Measurements from ENCODE around the gene KMT2C. TPM values are rescaled to one million over a fixed set of nuclear protein-coding genes. Genes with fewer than 3 reads are reported as not detected.

The KMT2C gene
- total and polyA plus RNA-seq, 10 of the 15 experiments (the other 5 are each of a cell fraction or from before 2014, with no cell fraction given), result 3.3 to 45.2 (median 19.2) TPM

GRCh38 chr7:152177681-152178404 lies 258.0 kb downstream of the KMT2C start:
- H3K79me2 ChIP-seq (ENCODE audit: control insufficient read depth, insufficient read depth, low read length), result no peaks in the 10 kb centered on the region
- in situ Hi-C loops (cut with MboI), result no loop called here
- H3K27ac ChIP-seq (ENCODE audit: control insufficient read depth, insufficient read depth), result peak overlapping the region; percentile 13; the same call in 1 of the 2 replicates
- peaks cover 14% of the 10 kb centered on the region for H3K4me1 ChIP-seq (ENCODE audit: control insufficient read depth, insufficient read depth, low read length)
- ATAC-seq (no peak), DNase-seq (ENCODE audit: low read depth, low spot score) (no peak), FAIRE-seq (no peak)
- CTCF ChIA-PET, result no interaction called here
- no peaks in the 10 kb centered on the region for H3K9me3 ChIP-seq (replicated peaks; ENCODE audit: control insufficient read depth, insufficient read depth, low read length)
- H4K20me1 ChIP-seq (ENCODE audit: control insufficient read depth, insufficient read depth), result no peaks in the 10 kb centered on the region
- TF ChIP-seq BCL3 (IDR thresholded peaks at IDR 0.05; ENCODE audit: borderline replicate concordance, insufficient read depth, low read depth, low read length, poor library complexity, severe bottlenecking) (no peak), TAF1 (IDR thresholded peaks at IDR 0.05; ENCODE audit: borderline replicate concordance, low read depth, low read length) (no peak), PBX3 (IDR thresholded peaks at IDR 0.05; ENCODE audit: insufficient replicate concordance, low read depth, low read length) (no peak), E2F8 (IDR thresholded peaks at IDR 0.05; ENCODE audit: low read depth, partially characterized antibody) (no peak), TCF7 (IDR thresholded peaks at IDR 0.05; ENCODE audit: borderline replicate concordance) (no peak), RAD51 (IDR thresholded peaks at IDR 0.05) (no peak), RELA (IDR thresholded peaks at IDR 0.05; ENCODE audit: borderline replicate concordance, partially characterized antibody) (no peak), ZNF622 (IDR thresholded peaks at IDR 0.05) (no peak), IKZF2 (IDR thresholded peaks at IDR 0.05) (no peak), NFYA (IDR thresholded peaks at IDR 0.05; ENCODE audit: borderline replicate concordance, low read depth, low read length) (no peak), RCOR1 (conservative IDR thresholded peaks at IDR 0.05; ENCODE audit: low read depth, low read length) (no peak), SUZ12 (IDR thresholded peaks at IDR 0.05; ENCODE audit: unreplicated experiment) (no peak), BHLHE40 (IDR thresholded peaks at IDR 0.05; ENCODE audit: borderline replicate concordance in 1 of 2, low read depth in 2 of 2, low read length in 1 of 2) (no peak), TCF12 (IDR thresholded peaks at IDR 0.05; ENCODE audit: low read depth, low read length) (no peak), SMARCA5 (IDR thresholded peaks at IDR 0.05) (no peak), SREBF2 (IDR thresholded peaks at IDR 0.05; ENCODE audit: low read length) (no peak)
- no peak overlapping the region for H3K4me2 ChIP-seq (ENCODE audit: control insufficient read depth, insufficient read depth)
- no peak overlapping the region for H3K9ac ChIP-seq (ENCODE audit: control insufficient read depth, insufficient read depth, low read length)
- no peak overlapping the region for H2AFZ ChIP-seq (ENCODE audit: control insufficient read depth, low read depth, low read length)
- no peaks in the 10 kb centered on the region for H3K27me3 ChIP-seq (replicated peaks in 1 of 2; ENCODE audit: control insufficient read depth in 2 of 2, insufficient read depth in 2 of 2, low read length in 1 of 2)
- intact Hi-C loops (cut with micrococcal nuclease; ENCODE audit: unreplicated experiment), result no loop called here
- BruUV-seq (replicated peaks), result no TSS peak
- WGBS (ENCODE audit: insufficient coverage, insufficient replicate concordance, low lambda C conversion rate, missing lambda C conversion rate), result over 99% methylated on average over 5 of the region's 7 CpGs
- SMC1A ChIA-PET (ENCODE audit: uncharacterized antibody, unreplicated experiment), result interaction anchor here (0.6 to 1.0 kb wide), 3 partner anchors 147 to 228 kb away, joined by 3 to 4 read pairs (median 3); no protein-coding TSS in a partner anchor
- H3K4me3 ChIP-seq, result no peak overlapping the region
- POLR2A ChIA-PET, result interaction anchor here (0.6 to 0.7 kb wide), 3 partner anchors 15 to 490 kb away, joined by 3 to 14 read pairs (median 7); no protein-coding TSS in a partner anchor
- RAD21 ChIA-PET (ENCODE audit: unreplicated experiment), result interaction anchor here (0.6 kb wide), 2 partner anchors 18 to 19 kb away, joined by 3 to 6 read pairs; no protein-coding TSS in a partner anchor
- H3K36me3 ChIP-seq (ENCODE audit: control insufficient read depth in 2 of 2, insufficient read depth in 2 of 2, low read length in 1 of 2), result peaks cover 16 to 39% of the 10 kb centered on the region in 2 experiments

Measured in GM12878 (cell line).